Activated naive CD8-positive, alpha-beta T cell treated with anti-CD3 and anti-CD28 coated beads for 36 hours (primary cell): ENCODE results near the gene TNIP1. TPM values are rescaled to one million over a fixed set of nuclear protein-coding genes. Genes with fewer than 3 reads are reported as not detected.
A peak's percentile ranks its signal among the peaks of the same experiment; 100 is the strongest.

Experiments
- DNase-seq: peaks from one replicate; pipeline ENCODE4 v3.0.0; 2021
- H3K27ac Mint-ChIP-seq: one replicate; pipeline ENCODE4 v1.8.0; 2022; ENCODE audit warnings: mild to moderate bottlenecking, moderate library complexity, mixed read lengths
- H3K27me3 Mint-ChIP-seq: one replicate; pipeline ENCODE4 v1.8.0; 2022; ENCODE audit warnings: mild to moderate bottlenecking, mixed read lengths
- H3K36me3 Mint-ChIP-seq: one replicate; pipeline ENCODE4 v1.8.0; 2021; ENCODE audit warnings: mild to moderate bottlenecking, mixed read lengths
- H3K4me1 Mint-ChIP-seq: one replicate; pipeline ENCODE4 v1.8.0; 2021; ENCODE audit warnings: mixed read lengths
- H3K4me3 Mint-ChIP-seq: one replicate; pipeline ENCODE4 v1.8.0; 2022; ENCODE audit warnings: mild to moderate bottlenecking, moderate library complexity, mixed read lengths
- H3K9me3 Mint-ChIP-seq: one replicate; pipeline ENCODE4 v1.8.0; 2022; ENCODE audit warnings: mixed read lengths
- total RNA-seq, 2 experiments: library from RNA; stranded (reverse); gene quantifications; one replicate each; pipeline ENCODE4 v1.2.3, GENCODE V29; 2021

Gene TNIP1
- total RNA-seq, 2 experiments from 2014 or later, result 185 to 189 TPM

DNA sequence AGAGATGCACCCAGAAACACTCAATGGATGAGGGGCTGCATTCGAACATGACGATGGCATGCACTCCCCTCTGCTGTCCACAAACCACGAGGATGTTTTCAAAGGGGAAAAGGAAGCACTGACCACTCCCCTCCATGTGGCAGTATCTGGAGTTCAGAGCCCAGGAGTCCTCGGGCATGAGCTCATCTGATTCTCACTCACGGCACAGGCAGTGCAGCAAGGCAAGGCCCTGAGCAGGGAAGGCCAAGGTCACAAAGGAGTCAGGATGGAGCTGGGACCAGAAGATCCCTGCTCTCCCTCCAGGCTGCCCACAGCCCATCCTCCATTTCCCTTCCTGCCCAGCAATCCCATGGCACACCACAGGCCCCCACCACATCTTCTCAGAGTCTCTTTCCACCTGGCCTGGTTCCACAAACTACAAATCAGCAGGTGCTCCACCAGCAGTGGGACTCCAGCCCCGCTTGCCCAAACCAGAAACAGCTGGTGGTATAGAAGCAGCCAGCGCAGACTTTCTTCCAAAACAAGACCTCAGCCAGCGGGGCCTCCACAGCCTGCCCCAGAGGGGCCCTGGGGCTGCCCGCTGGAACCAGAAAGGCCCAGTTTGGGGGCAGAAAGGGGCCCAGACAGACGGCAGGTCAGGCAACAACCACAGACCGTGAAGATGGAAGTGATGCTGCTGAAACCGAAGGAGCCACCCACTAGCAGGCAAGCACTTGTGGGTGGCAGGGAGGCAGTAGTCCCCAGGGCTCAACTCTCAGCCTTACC, 12.2 kb downstream of the TNIP1 start:
- Mint-ChIP-seq H3K27me3 (no peaks in the 10 kb centered on the region), H3K4me3 (no peak overlapping the region), H3K36me3 (peaks cover 44% of the 10 kb centered on the region), H3K27ac (peak overlapping the region; percentile 81), H3K4me1 (peaks cover 72% of the 10 kb centered on the region), H3K9me3 (no peaks in the 10 kb centered on the region)
- peak; percentile 63 for DNase-seq

GRCh38 chr5:151067632-151068432, 13.0 kb downstream of the TNIP1 start:
- H3K4me1 Mint-ChIP-seq, result peaks cover 79% of the 10 kb centered on the region
- H3K36me3 Mint-ChIP-seq, result peaks cover 43% of the 10 kb centered on the region
- no peaks in the 10 kb centered on the region for H3K27me3 Mint-ChIP-seq
- H3K9me3 Mint-ChIP-seq, result no peaks in the 10 kb centered on the region
- no peak for DNase-seq
- peak overlapping the region; percentile 81 for H3K27ac Mint-ChIP-seq
- H3K4me3 Mint-ChIP-seq, result peak overlapping the region; percentile 1

DNA sequence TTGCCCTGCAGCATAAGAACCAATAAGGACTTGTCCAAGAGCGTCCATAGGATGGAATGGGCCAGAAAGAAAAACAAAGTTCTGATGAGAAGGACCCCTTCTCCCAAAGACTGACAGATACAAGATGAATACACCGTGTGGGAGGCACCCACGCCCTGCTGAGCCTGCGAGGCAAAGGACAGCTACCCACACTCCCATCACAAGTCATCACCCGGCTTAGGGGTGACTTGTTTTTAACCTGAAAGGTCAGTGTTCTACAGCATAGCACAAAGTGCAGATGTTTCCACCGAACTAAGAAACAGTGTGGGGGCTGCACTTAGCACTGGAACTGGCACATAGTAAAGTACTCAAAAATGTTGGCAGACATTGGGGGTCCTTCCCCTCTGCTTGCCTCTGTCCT, 13.9 kb downstream of the TNIP1 start:
- Mint-ChIP-seq H3K4me1 (peaks cover 77% of the 10 kb centered on the region), H3K36me3 (peaks cover 37% of the 10 kb centered on the region), H3K4me3 (no peak overlapping the region), H3K27ac (peak overlapping the region; percentile 54), H3K27me3 (no peaks in the 10 kb centered on the region), H3K9me3 (no peaks in the 10 kb centered on the region)
- DNase-seq, result no peak

GRCh38 chr5:151065609-151066008, 15.2 kb downstream of the TNIP1 start:
- H3K9me3 Mint-ChIP-seq, result no peaks in the 10 kb centered on the region
- peaks cover 39% of the 10 kb centered on the region for H3K36me3 Mint-ChIP-seq
- DNase-seq, result no peak
- no peak overlapping the region for H3K4me3 Mint-ChIP-seq
- H3K4me1 Mint-ChIP-seq, result peaks cover 75% of the 10 kb centered on the region
- H3K27me3 Mint-ChIP-seq, result no peaks in the 10 kb centered on the region
- H3K27ac Mint-ChIP-seq, result no peak overlapping the region

GRCh38 chr5:151064916-151065499, 15.8 kb downstream of the TNIP1 start:
- DNase-seq, result no peak
- Mint-ChIP-seq H3K4me3 (no peak overlapping the region), H3K9me3 (no peaks in the 10 kb centered on the region), H3K4me1 (peaks cover 75% of the 10 kb centered on the region), H3K36me3 (peaks cover 37% of the 10 kb centered on the region), H3K27me3 (no peaks in the 10 kb centered on the region), H3K27ac (no peak overlapping the region)

- H3K9me3 Mint-ChIP-seq, result no peaks in the 10 kb centered on the region
- DNase-seq, result no peak
- H3K27ac Mint-ChIP-seq, result peak overlapping the region; percentile 36
- H3K27me3 Mint-ChIP-seq, result no peaks in the 10 kb centered on the region
- H3K36me3 Mint-ChIP-seq, result peaks cover 48% of the 10 kb centered on the region
- H3K4me1 Mint-ChIP-seq, result peaks cover 74% of the 10 kb centered on the region
- no peak overlapping the region for H3K4me3 Mint-ChIP-seq
Measured at GRCh38 chr5:151063142-151063989, 17.5 kb downstream of the TNIP1 start.

- no peak overlapping the region for H3K27ac Mint-ChIP-seq
- DNase-seq, result no peak
- peaks cover 67% of the 10 kb centered on the region for H3K4me1 Mint-ChIP-seq
- H3K36me3 Mint-ChIP-seq, result peaks cover 42% of the 10 kb centered on the region
- no peaks in the 10 kb centered on the region for H3K27me3 Mint-ChIP-seq
- no peak overlapping the region for H3K4me3 Mint-ChIP-seq
- H3K9me3 Mint-ChIP-seq, result no peaks in the 10 kb centered on the region
Measured at GRCh38 chr5:151062405-151063141, 18.3 kb downstream of the TNIP1 start.

DNA sequence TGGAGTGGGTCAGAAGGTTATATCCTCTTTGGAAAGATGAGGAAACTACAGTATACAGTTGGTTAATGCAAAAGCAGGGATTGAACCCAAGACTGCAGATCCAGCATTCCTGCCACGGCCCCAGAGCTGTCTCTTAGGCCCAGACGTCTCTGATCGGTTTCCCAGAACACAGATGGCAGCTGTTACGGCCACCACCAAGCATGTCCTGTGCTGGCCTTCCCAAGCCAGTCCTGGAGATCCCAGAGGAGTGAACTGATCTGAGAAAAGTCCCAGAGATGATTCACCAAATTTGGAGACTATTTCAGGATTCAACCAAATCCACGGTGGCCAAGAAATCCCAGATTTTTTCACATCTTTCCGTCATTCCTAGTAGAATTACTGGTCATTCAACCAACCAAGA, 20.1 kb downstream of the TNIP1 start:
- Mint-ChIP-seq H3K9me3 (no peaks in the 10 kb centered on the region), H3K36me3 (peaks cover 39% of the 10 kb centered on the region), H3K4me1 (peaks cover 48% of the 10 kb centered on the region), H3K27ac (peak overlapping the region; percentile 86), H3K4me3 (no peak overlapping the region), H3K27me3 (no peaks in the 10 kb centered on the region)
- no peak for DNase-seq

- H3K27ac Mint-ChIP-seq, result peak overlapping the region; percentile 86
- peak overlapping the region; percentile 3 for H3K4me3 Mint-ChIP-seq
- peaks cover 41% of the 10 kb centered on the region for H3K4me1 Mint-ChIP-seq
- no peaks in the 10 kb centered on the region for H3K9me3 Mint-ChIP-seq
- no peaks in the 10 kb centered on the region for H3K27me3 Mint-ChIP-seq
- peaks cover 39% of the 10 kb centered on the region for H3K36me3 Mint-ChIP-seq
- DNase-seq, result no peak
Measured at GRCh38 chr5:151058891-151059489, 21.8 kb downstream of the TNIP1 start.

- peaks cover 34% of the 10 kb centered on the region for H3K4me1 Mint-ChIP-seq
- H3K27ac Mint-ChIP-seq, result no peak overlapping the region
- no peak overlapping the region for H3K4me3 Mint-ChIP-seq
- no peaks in the 10 kb centered on the region for H3K27me3 Mint-ChIP-seq
- H3K36me3 Mint-ChIP-seq, result peaks cover 37% of the 10 kb centered on the region
- no peak for DNase-seq
- H3K9me3 Mint-ChIP-seq, result no peaks in the 10 kb centered on the region
Measured at GRCh38 chr5:151058301-151058700, 22.5 kb downstream of the TNIP1 start.

DNA sequence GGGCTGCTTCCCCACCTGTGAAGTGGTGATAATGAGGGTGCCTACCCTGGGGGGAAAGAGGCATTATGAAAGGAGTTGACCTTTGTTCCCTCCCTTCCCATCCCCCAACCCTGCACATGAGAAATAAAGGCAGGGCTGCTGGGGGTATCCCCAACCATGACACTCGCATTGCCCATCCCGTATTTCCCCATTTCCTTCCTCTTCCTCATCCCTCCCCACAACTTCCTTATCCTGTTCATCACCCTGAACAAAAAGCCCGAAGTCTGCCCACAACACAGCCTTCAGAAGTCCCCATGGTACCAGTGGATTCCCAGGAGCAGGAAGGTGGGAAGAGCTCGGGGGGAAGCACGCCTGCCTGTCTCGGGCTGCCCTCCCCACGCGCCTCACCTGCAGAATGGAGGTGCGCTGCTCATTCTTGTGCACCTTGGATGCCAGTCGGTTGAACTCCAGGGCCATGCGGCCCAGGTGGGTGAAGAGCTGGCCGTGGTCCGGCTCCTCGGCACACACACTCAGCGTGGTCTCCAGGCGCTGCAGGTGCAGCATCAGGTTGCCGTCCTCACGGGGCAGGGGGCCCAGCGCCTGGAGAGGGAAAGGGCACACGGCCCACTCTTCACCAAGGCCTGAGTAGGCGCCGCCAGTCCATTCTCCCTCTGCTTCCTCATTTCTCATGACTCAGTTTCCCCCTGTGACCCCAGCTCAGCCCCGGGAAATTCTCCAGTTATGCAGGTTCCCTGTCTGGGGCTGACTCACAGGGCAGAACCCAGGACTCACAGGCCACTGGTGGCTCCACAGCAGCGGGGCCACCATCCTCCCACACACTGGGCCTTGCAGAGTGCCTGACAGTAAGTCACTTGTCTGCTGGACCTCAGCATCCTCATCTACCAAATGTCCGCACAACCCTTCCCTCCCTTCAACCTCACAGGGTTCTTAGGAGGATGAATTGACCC, 24.2 kb downstream of the TNIP1 start:
- Mint-ChIP-seq H3K27ac (no peak overlapping the region), H3K9me3 (no peaks in the 10 kb centered on the region), H3K36me3 (peaks cover 36% of the 10 kb centered on the region)

GRCh38 chr5:151055336-151055735, 25.5 kb downstream of the TNIP1 start:
- H3K4me3 Mint-ChIP-seq, result no peak overlapping the region

More for the DNA sequence above, 24.2 kb downstream of the TNIP1 start:
- Mint-ChIP-seq H3K4me3 (no peak overlapping the region), H3K27me3 (no peaks in the 10 kb centered on the region), H3K4me1 (peaks cover 35% of the 10 kb centered on the region)
- DNase-seq, result no peak

GRCh38 chr5:151054709-151055108, 26.1 kb downstream of the TNIP1 start:
- peaks cover 28% of the 10 kb centered on the region for H3K36me3 Mint-ChIP-seq
- H3K27me3 Mint-ChIP-seq, result no peaks in the 10 kb centered on the region
- H3K4me1 Mint-ChIP-seq, result peaks cover 23% of the 10 kb centered on the region
- H3K4me3 Mint-ChIP-seq, result no peak overlapping the region
- H3K27ac Mint-ChIP-seq, result no peak overlapping the region
- H3K9me3 Mint-ChIP-seq, result no peaks in the 10 kb centered on the region
- no peak for DNase-seq

More at GRCh38 chr5:151055336-151055735, 25.5 kb downstream of the TNIP1 start:
- Mint-ChIP-seq H3K27me3 (no peaks in the 10 kb centered on the region), H3K36me3 (peaks cover 30% of the 10 kb centered on the region), H3K4me1 (peaks cover 29% of the 10 kb centered on the region), H3K9me3 (no peaks in the 10 kb centered on the region), H3K27ac (no peak overlapping the region)
- no peak for DNase-seq
